A673 (cell line): ENCODE data around the gene CPNE5. TPM values are rescaled to one million over a fixed set of nuclear protein-coding genes. Genes with fewer than 3 reads are reported as not detected.

Source experiments
- BruUV-seq: library from RNA; stranded (reverse); fragments of 400-500 nt; replicated peaks from 2 replicates; lab custom pipeline; 2021; lab: Mats Ljungman, UMichigan
- CTCF ChIA-PET: fragments of 300-600 bp; sonication (Branson Sonifier 250); formaldehyde crosslinking; loops from one replicate; lab custom pipeline; 2022; ENCODE audit warnings: antibody characterized with exemption; lab: Charles Lee
- POLR2A ChIA-PET: fragments of 300-600 bp; sonication (Branson Sonifier 250); formaldehyde crosslinking; loops from one replicate; lab custom pipeline; 2022; ENCODE audit warnings: antibody characterized with exemption; ENCODE audit not compliant: low non-redundant PET; lab: Charles Lee
- DNase-seq: peaks from one replicate; pipeline ENCODE4 v3.0.0-alpha.2; 2015; ENCODE audit warnings: low spot score
- H3K27ac ChIP-seq: fragments of 200-600 bp; sonication (generic); 2 replicates; pipeline ENCODE4 v1.5.1; 2016; ENCODE audit warnings: mixed run types, low read depth, mild to moderate bottlenecking, mixed read lengths, antibody characterized with exemption, low read length; ENCODE audit not compliant: poor library complexity, severe bottlenecking
- H3K27me3 ChIP-seq: fragments of 200-600 bp; sonication (generic); replicated peaks from 2 replicates; pipeline ENCODE4 v1.6.1; 2017; ENCODE audit warnings: mixed run types, low read depth, mild to moderate bottlenecking, mixed read lengths, antibody characterized with exemption, low read length; ENCODE audit not compliant: insufficient read depth, poor library complexity
- H3K36me3 ChIP-seq: fragments of 200-600 bp; sonication (generic); 2 replicates; pipeline ENCODE4 v1.6.1; 2016; ENCODE audit warnings: mixed run types, mild to moderate bottlenecking, mixed read lengths, antibody characterized with exemption, low read length; ENCODE audit not compliant: insufficient read depth, poor library complexity, severe bottlenecking
- H3K4me1 ChIP-seq: fragments of 200-600 bp; sonication (generic); 2 replicates; pipeline ENCODE4 v1.6.1; 2017; ENCODE audit warnings: mixed run types, mild to moderate bottlenecking, mixed read lengths, antibody characterized with exemption, low read length; ENCODE audit not compliant: insufficient read depth, poor library complexity, severe bottlenecking
- H3K4me3 ChIP-seq: fragments of 200-600 bp; sonication (generic); 2 replicates; pipeline ENCODE4 v1.5.1; 2016; ENCODE audit warnings: low read depth, mixed run types, mild to moderate bottlenecking, mixed read lengths, low read length; ENCODE audit not compliant: poor library complexity, severe bottlenecking
- H3K9me3 ChIP-seq: fragments of 200-600 bp; sonication (generic); 2 replicates; pipeline ENCODE4 v1.6.1; 2016; ENCODE audit warnings: mixed run types, low read depth, mild to moderate bottlenecking, mixed read lengths, antibody characterized with exemption, low read length; ENCODE audit not compliant: poor library complexity, severe bottlenecking
- CTCF ChIP-seq: fragments of 300-800, 200-600 bp; sonication (generic); conservative IDR thresholded peaks from 2 replicates; pipeline ENCODE4 v1.5.1; 2017; ENCODE audit warnings: low read depth, mild to moderate bottlenecking, antibody characterized with exemption, low read length, moderate library complexity, mixed read lengths
- EZH2 ChIP-seq: fragments of 200-600 bp; sonication (generic); IDR thresholded peaks from 2 replicates; pipeline ENCODE4 v1.6.1; 2017; ENCODE audit warnings: borderline replicate concordance, low read depth, mild to moderate bottlenecking, mixed read lengths, antibody characterized with exemption, low read length; ENCODE audit not compliant: poor library complexity, severe bottlenecking
- intact Hi-C: fragments of 100-400 bp; cut with micrococcal nuclease; formaldehyde crosslinking; loops from one replicate; pipeline ENCODE4 v1.10.0; 2022; ENCODE audit not compliant: unreplicated experiment
- total RNA-seq: library from RNA; stranded (reverse); gene quantifications from 2 replicates; pipeline ENCODE4 v1.2.3, GENCODE V29; 2021

The CPNE5 gene
- total RNA-seq, 1 experiment from 2014 or later: 0.13 TPM

DNA sequence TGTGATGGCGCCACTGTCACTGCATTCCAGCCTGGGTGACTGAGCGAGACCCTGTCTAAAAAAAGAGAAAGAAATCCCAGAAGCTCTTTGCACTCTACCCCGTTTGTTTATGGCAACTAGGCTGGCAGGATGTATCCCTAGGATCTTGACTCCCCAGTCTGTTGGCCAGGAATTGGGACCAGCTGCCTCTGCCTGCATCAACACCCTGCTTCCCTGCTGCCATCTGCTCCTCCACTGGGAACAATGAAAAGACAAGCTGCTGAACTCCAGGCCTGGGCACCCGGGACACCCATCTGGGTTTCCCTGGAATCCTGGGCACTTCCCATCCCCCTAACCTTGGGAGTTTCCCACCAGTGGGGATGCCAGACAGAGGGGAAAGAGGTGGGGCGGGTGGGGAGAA is 64.9 kb downstream of the CPNE5 start:
- H3K36me3 ChIP-seq: no peaks in the 10 kb centered on the region
- no peaks in the 10 kb centered on the region for H3K27me3 ChIP-seq
- peaks cover 5% of the 10 kb centered on the region for H3K4me1 ChIP-seq
- no peaks in the 10 kb centered on the region for H3K9me3 ChIP-seq
- no peak overlapping the region for H3K4me3 ChIP-seq
- ChIA-PET POLR2A (interaction anchor here (0.6 kb wide), 1 partner anchor 9 kb away, joined by 7 read pairs; no protein-coding TSS in a partner anchor), CTCF (no interaction called here)
- TF ChIP-seq EZH2 (no peak), CTCF (no peak)
- no peak for DNase-seq
- intact Hi-C loops: no loop called here
- no TSS peak for BruUV-seq
- H3K27ac ChIP-seq: no peak overlapping the region

DNA sequence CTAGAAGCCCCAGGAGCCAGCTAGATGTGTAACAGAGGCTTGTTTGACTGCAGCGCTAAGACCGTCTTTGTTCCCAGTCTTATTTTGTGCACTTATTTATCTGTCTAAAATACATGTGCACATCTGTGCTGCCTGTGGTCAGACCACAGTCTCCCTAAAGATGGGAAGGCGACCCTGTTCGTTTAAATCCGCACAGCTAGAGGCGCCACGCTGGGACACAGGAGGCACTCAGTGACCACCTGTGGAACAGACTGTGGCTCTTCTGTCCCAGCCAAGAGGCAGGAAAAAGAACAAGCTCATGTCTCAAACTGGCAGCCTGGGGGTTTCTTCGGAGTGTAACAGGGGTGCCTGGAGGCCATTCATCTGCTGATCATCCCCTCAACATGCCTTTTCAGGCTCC is 66.8 kb downstream of the CPNE5 start:
- BruUV-seq: no TSS peak
- Histone ChIP-seq H3K4me1 (peaks cover 7% of the 10 kb centered on the region), H3K27ac (no peak overlapping the region), H3K4me3 (no peak overlapping the region), H3K9me3 (no peaks in the 10 kb centered on the region), H3K36me3 (no peaks in the 10 kb centered on the region), H3K27me3 (no peaks in the 10 kb centered on the region)
- TF ChIP-seq EZH2 (no peak), CTCF (no peak)
- CTCF ChIA-PET: interaction anchor here (1.0 kb wide), 1 partner anchor 10 kb away, joined by 5 read pairs; no protein-coding TSS in a partner anchor
- intact Hi-C loops: no loop called here
- no peak for DNase-seq
- POLR2A ChIA-PET: no interaction called here

- ChIA-PET POLR2A (no interaction called here), CTCF (no interaction called here)
- no TSS peak for BruUV-seq
- Histone ChIP-seq H3K4me1 (peaks cover 7% of the 10 kb centered on the region), H3K27ac (no peak overlapping the region), H3K27me3 (no peaks in the 10 kb centered on the region), H3K36me3 (no peaks in the 10 kb centered on the region), H3K9me3 (no peaks in the 10 kb centered on the region), H3K4me3 (no peak overlapping the region)
- intact Hi-C loops: no loop called here
- no peak for DNase-seq
- TF ChIP-seq EZH2 (no peak), CTCF (no peak)
These were observed 68.1 kb downstream of the CPNE5 start for GRCh38 chr6:36771145-36771544.
